H1 (cell line): ENCODE data around the gene ESRP2.

ENCODE experiments used
- CBX8 ChIP-seq: fragments of 300-800, 300-1000 bp; sonication (generic); IDR thresholded peaks from 2 replicates; pipeline ENCODE4 v1.7.1; 2016; ENCODE audit warnings: low read depth, low read length, borderline replicate concordance
- CREB1 ChIP-seq: IDR thresholded peaks from 2 replicates; pipeline ENCODE4 v1.6.1; 2012; ENCODE audit warnings: inconsistent platforms
- E2F6 ChIP-seq: IDR thresholded peaks from 2 replicates; pipeline ENCODE4 v1.6.1; 2012; ENCODE audit warnings: inconsistent platforms
- GABPA ChIP-seq: IDR thresholded peaks from 2 replicates; pipeline ENCODE4 v1.6.1; 2011; ENCODE audit warnings: mild to moderate bottlenecking, low read length, moderate library complexity, borderline replicate concordance; ENCODE audit not compliant: insufficient read depth
- JUN ChIP-seq: IDR thresholded peaks from 2 replicates; pipeline ENCODE4 v1.6.1; 2011; ENCODE audit warnings: low read depth, mild to moderate bottlenecking, improper control_type of control experiment, low read length
- POLR2A ChIP-seq, 2 experiments: IDR thresholded peaks; 1 replicate in 1 of 2; 2 replicates in 1 of 2; pipeline ENCODE4 v1.6.1; 2011; ENCODE audit warnings: low read depth in 2 of 2, low read length in 2 of 2, mild to moderate bottlenecking in 2 of 2; ENCODE audit errors: control extremely low read depth in 1 of 2
- RBBP5 ChIP-seq: IDR thresholded peaks from 2 replicates; pipeline ENCODE4 v1.7.1; 2012; ENCODE audit warnings: low read depth, mild to moderate bottlenecking, inconsistent platforms, low read length, moderate library complexity, borderline replicate concordance
- RFX5 ChIP-seq: IDR thresholded peaks from 2 replicates; pipeline ENCODE4 v1.6.1; 2011; ENCODE audit warnings: low read depth, low read length, improper control_type of control experiment, borderline replicate concordance
- SIRT6 ChIP-seq: IDR thresholded peaks from one replicate; pipeline ENCODE4 v1.7.1; 2012; ENCODE audit warnings: low read length, inconsistent platforms
- SRF ChIP-seq: IDR thresholded peaks from 2 replicates; pipeline ENCODE4 v1.6.1; 2011; ENCODE audit warnings: mild to moderate bottlenecking, low read depth, low read length, moderate library complexity
- SUZ12 ChIP-seq: fragments of 200-600 bp; sonication (generic); IDR thresholded peaks from 2 replicates; pipeline ENCODE4 v1.6.1; 2012; ENCODE audit warnings: mild to moderate bottlenecking, inconsistent platforms, low read length, moderate library complexity, mixed read lengths
- TF ChIP-seq, protein P1 (sequence below), 3 experiments: IDR thresholded peaks; 1 replicate in 2 of 3; 2 replicates in 1 of 3; pipeline versions ENCODE4 v1.5.1 to v1.6.1; 2011; ENCODE audit warnings: low read length in 3 of 3, mild to moderate bottlenecking in 3 of 3, inconsistent platforms in 2 of 3, low read depth in 1 of 3, moderate library complexity in 1 of 3; ENCODE audit not compliant: insufficient read depth in 1 of 3; ENCODE audit errors: control extremely low read depth in 1 of 3

DNA sequence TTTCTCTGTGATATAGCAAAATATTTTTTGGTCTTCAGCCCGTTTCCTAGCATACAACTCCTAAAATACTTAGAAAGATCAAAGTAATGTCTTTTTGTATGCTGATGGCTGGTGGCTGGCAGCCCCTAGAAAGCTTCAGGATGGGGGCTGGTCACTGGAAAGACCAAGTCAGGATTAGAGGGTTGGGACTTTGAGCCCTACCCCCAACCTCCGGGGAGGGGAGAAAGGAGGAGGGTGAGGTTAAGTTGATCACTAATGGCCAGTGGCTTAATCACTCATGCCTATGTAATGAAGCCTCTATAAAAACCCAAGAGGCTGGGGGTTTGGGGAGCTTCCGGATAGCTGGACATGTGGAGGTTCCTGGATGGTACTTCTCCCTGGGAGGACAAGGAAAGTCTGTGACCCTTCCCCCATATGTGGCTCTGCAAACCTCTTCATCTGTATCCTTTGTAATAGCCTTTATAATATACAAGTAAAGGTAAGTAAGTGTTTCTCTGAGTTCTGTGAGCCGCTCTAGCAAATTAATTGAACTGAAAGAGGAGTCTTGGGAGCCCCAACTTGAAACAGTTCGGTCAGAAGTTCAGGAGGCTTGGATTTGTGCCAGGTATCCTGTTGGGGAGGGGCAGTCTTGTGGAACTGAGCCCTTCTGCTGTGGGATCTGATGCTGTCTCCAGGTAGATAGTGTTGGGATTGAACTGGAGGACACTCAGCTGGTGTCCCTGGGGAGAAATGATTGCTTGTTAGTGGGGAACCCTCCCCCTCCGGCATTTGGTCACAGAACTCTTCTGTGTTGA, 31.9 kb upstream of the ESRP2 start:
- no peak for TF ChIP-seq JUN
- TF ChIP-seq POLR2A (IDR thresholded peaks at IDR 0.05; ENCODE audit: control extremely low read depth in 1 of 2, low read depth in 2 of 2, low read length in 2 of 2): no peak
- TF ChIP-seq SIRT6: no peak
- TF ChIP-seq SRF: no peak
- TF ChIP-seq, protein P1, sequence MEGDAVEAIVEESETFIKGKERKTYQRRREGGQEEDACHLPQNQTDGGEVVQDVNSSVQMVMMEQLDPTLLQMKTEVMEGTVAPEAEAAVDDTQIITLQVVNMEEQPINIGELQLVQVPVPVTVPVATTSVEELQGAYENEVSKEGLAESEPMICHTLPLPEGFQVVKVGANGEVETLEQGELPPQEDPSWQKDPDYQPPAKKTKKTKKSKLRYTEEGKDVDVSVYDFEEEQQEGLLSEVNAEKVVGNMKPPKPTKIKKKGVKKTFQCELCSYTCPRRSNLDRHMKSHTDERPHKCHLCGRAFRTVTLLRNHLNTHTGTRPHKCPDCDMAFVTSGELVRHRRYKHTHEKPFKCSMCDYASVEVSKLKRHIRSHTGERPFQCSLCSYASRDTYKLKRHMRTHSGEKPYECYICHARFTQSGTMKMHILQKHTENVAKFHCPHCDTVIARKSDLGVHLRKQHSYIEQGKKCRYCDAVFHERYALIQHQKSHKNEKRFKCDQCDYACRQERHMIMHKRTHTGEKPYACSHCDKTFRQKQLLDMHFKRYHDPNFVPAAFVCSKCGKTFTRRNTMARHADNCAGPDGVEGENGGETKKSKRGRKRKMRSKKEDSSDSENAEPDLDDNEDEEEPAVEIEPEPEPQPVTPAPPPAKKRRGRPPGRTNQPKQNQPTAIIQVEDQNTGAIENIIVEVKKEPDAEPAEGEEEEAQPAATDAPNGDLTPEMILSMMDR (IDR thresholded peaks at IDR 0.05; ENCODE audit: control extremely low read depth in 1 of 3, insufficient read depth in 1 of 3, low read depth in 1 of 3, low read length in 3 of 3): no peak
- no peak for TF ChIP-seq CREB1
- no peak for TF ChIP-seq RFX5
- TF ChIP-seq SUZ12: no peak
- TF ChIP-seq CBX8: no peak
- TF ChIP-seq GABPA: no peak
- no peak for TF ChIP-seq E2F6
- no peak for TF ChIP-seq RBBP5
